ENCODE data around the gene RFC4. TPM values are rescaled to one million over a fixed set of nuclear protein-coding genes. Genes with fewer than 3 reads are reported as not detected.
"Not testable (repeated sequence)": the region's sequence is repeated elsewhere in the genome, so short reads cannot be mapped to it uniquely, and the experiment has no call there.

RFC4 gene
- total and polyA plus RNA-seq, 2 of the 8 experiments (the other 6 are each of a cell fraction or from before 2014, with no cell fraction given) = 21.8 to 86.9 TPM

DNA sequence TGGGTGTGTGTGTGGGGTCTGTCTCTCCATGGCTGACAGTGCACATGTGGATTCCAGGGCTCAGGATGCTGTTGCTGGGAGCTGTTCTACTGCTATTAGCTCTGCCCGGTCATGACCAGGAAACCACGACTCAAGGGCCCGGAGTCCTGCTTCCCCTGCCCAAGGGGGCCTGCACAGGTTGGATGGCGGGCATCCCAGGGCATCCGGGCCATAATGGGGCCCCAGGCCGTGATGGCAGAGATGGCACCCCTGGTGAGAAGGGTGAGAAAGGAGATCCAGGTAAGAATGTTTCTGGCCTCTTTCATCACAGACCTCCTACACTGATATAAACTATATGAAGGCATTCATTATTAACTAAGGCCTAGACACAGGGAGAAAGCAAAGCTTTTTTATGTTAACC lies 46.7 kb upstream of the RFC4 start (continued):
- TF ChIP-seq, protein P1, sequence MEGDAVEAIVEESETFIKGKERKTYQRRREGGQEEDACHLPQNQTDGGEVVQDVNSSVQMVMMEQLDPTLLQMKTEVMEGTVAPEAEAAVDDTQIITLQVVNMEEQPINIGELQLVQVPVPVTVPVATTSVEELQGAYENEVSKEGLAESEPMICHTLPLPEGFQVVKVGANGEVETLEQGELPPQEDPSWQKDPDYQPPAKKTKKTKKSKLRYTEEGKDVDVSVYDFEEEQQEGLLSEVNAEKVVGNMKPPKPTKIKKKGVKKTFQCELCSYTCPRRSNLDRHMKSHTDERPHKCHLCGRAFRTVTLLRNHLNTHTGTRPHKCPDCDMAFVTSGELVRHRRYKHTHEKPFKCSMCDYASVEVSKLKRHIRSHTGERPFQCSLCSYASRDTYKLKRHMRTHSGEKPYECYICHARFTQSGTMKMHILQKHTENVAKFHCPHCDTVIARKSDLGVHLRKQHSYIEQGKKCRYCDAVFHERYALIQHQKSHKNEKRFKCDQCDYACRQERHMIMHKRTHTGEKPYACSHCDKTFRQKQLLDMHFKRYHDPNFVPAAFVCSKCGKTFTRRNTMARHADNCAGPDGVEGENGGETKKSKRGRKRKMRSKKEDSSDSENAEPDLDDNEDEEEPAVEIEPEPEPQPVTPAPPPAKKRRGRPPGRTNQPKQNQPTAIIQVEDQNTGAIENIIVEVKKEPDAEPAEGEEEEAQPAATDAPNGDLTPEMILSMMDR (IDR thresholded peaks at IDR 0.05; ENCODE audit: control extremely low read depth in 1 of 3, insufficient read depth in 1 of 3, low read depth in 1 of 3, low read length in 3 of 3) = no peak
- no peak for TF ChIP-seq BACH1 (IDR thresholded peaks at IDR 0.05; ENCODE audit: low read length)

DNA sequence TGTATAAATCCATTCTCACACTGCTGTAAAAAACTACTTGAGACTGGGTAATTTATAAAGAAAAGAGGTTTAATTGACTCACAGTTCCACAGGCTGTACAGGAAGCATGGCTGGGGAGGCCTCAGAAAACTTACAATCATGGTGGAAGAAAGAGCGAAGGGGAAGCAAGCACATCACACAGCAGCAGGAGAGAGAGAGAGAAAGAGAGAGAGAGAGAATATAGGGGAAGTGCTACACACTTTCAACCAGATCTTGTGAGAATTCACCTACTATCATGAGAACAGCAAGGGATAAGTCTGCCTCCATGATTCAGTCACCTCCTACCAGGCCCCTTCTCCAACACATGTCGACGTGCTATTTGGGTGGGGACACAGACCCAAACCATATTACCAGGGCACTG lies 45.6 kb upstream of the RFC4 start:
- H3K4ac ChIP-seq (replicated peaks; ENCODE audit: insufficient read length, low read depth, low read length); H2BK120ac ChIP-seq (replicated peaks; ENCODE audit: low read depth, low read length); H4K8ac ChIP-seq (ENCODE audit: extremely low read depth, insufficient read depth, low read length); H3K23me2 ChIP-seq (ENCODE audit: low read depth, low read length); H2BK5ac ChIP-seq (ENCODE audit: low read depth, low read length); H3K27ac ChIP-seq (ENCODE audit: low read depth, low read length); H3K9ac ChIP-seq (replicated peaks in 1 of 4; ENCODE audit: extremely low read depth in 1 of 4, low read depth in 3 of 4, low read length in 3 of 4); H4K5ac ChIP-seq (ENCODE audit: insufficient read length, low read depth, low read length); DNase-seq (ENCODE audit: low read depth in 1 of 2, low spot score in 2 of 2); POLR2A ChIA-PET (ENCODE audit: partially characterized antibody); H4K20me1 ChIP-seq (replicated peaks in 1 of 2; ENCODE audit: control insufficient read depth in 1 of 2, insufficient read depth in 2 of 2, low read length in 2 of 2); H3K4me3 ChIP-seq (ENCODE audit: extremely low read depth in 1 of 4, insufficient read depth in 2 of 4, low read depth in 3 of 4, low read length in 4 of 4); H2BK20ac ChIP-seq (ENCODE audit: low read length); H2BK15ac ChIP-seq (ENCODE audit: low read length); H3K56ac ChIP-seq (replicated peaks; ENCODE audit: insufficient read length, low read depth, low read length); H3K27me3 ChIP-seq (replicated peaks in 1 of 4; ENCODE audit: control insufficient read depth in 3 of 4, extremely low read depth in 1 of 4, insufficient read depth in 3 of 4, low read length in 3 of 4); H3K36me3 ChIP-seq (ENCODE audit: control insufficient read depth in 2 of 4, insufficient read depth in 4 of 4, low read length in 3 of 4); H3K79me1 ChIP-seq (ENCODE audit: low read depth, low read length); H3K14ac ChIP-seq (ENCODE audit: insufficient read length); H4K91ac ChIP-seq (replicated peaks; ENCODE audit: insufficient read length, low read length); H3K23ac ChIP-seq (ENCODE audit: insufficient read length); H2AK5ac ChIP-seq (ENCODE audit: low read depth, low read length); H3K18ac ChIP-seq (ENCODE audit: extremely low read depth, low read length); H3K9me3 ChIP-seq (ENCODE audit: insufficient read depth in 2 of 2, low read depth in 1 of 2, low read length in 1 of 2); H3K79me2 ChIP-seq (ENCODE audit: control insufficient read depth in 1 of 2, insufficient read depth in 2 of 2, low read length in 2 of 2); H3K4me1 ChIP-seq (replicated peaks in 1 of 4; ENCODE audit: control insufficient read depth in 3 of 4, insufficient read depth in 4 of 4, low read length in 3 of 4); H3K4me2 ChIP-seq (ENCODE audit: insufficient read depth in 1 of 2, low read depth in 2 of 2, low read length in 2 of 2); FAIRE-seq: not testable (repeated sequence)
- WGBS, 2 experiments (ENCODE audit: extremely low coverage in 1 of 2, insufficient coverage in 1 of 2, insufficient read length in 1 of 2, insufficient replicate concordance in 2 of 2, low coverage in 1 of 2, low lambda C conversion rate in 2 of 2, missing lambda C conversion rate in 1 of 2) = 93% methylated on average over 3 of the region's 3 CpGs; no CpG with 5 or more reads in 1 of the 2 experiments
- CTCF ChIA-PET (ENCODE audit: partially characterized antibody) = interaction anchor here (0.9 to 1.8 kb wide), 6 partner anchors 8 to 313 kb away, joined by 3 to 6 read pairs (median 4); no protein-coding TSS in a partner anchor
- Histone ChIP-seq H2BK12ac (ENCODE audit: low read depth, low read length) (peak overlapping the region; percentile 69; the same call in 1 of the 2 replicates), H2AFZ (ENCODE audit: low read length) (peak overlapping the region; percentile 78; the same call in 1 of the 2 replicates)

Measured in H1 (cell line).